ENCODE measurements around the gene NPLOC4.

GRCh38 chr17:81583589-81584342 is 53.1 kb downstream of the NPLOC4 start:
- no peak for TF ChIP-seq CTCF (conservative IDR thresholded peaks at IDR 0.05 in 1 of 2, IDR thresholded peaks at IDR 0.05 in 1 of 2; ENCODE audit: extremely low read depth in 1 of 2, insufficient read depth in 1 of 2, low read depth in 1 of 2, low read length in 2 of 2)
- no peak for TF ChIP-seq EZH2 (IDR thresholded peaks at IDR 0.05; ENCODE audit: borderline replicate concordance, low read length)
